GM12878 (cell line): ENCODE data around the gene TNNT1. TPM values are rescaled to one million over a fixed set of nuclear protein-coding genes. Genes with fewer than 3 reads are reported as not detected.

Source experiments
- ATF2 ChIP-seq: IDR thresholded peaks from 2 replicates; pipeline ENCODE4 v1.6.1; 2012; ENCODE audit warnings: low read length, inconsistent platforms
- BCL11A ChIP-seq: IDR thresholded peaks from 2 replicates; pipeline ENCODE4 v1.6.1; 2011; ENCODE audit warnings: low read depth, low read length
- BRCA1 ChIP-seq: IDR thresholded peaks from 2 replicates; pipeline ENCODE4 v1.6.1; 2011; ENCODE audit warnings: low read depth, low read length, improper control_type of control experiment
- ELK1 ChIP-seq: IDR thresholded peaks from 2 replicates; pipeline ENCODE4 v1.6.1; 2012; ENCODE audit warnings: low read depth, low read length, improper control_type of control experiment
- FOS ChIP-seq: IDR thresholded peaks from 3 replicates; pipeline ENCODE4 v1.6.1; 2011; ENCODE audit warnings: borderline replicate concordance; ENCODE audit not compliant: insufficient read length; ENCODE audit errors: extremely low read depth
- MAX ChIP-seq: IDR thresholded peaks from 2 replicates; pipeline ENCODE4 v1.6.1; 2012; ENCODE audit warnings: low read depth, low read length, improper control_type of control experiment
- MXI1 ChIP-seq: fragments of 150-350 bp; IDR thresholded peaks from 2 replicates; pipeline ENCODE4 v1.6.1; 2011; ENCODE audit warnings: low read depth, mild to moderate bottlenecking, inconsistent platforms, low read length, improper control_type of control experiment
- NFYB ChIP-seq: IDR thresholded peaks from 2 replicates; pipeline ENCODE4 v1.6.1; 2011; ENCODE audit warnings: low read depth, mild to moderate bottlenecking, low read length, improper control_type of control experiment, moderate library complexity; ENCODE audit not compliant: insufficient read depth
- NR2F1 ChIP-seq: fragments of 450-650 bp; conservative IDR thresholded peaks from 2 replicates; pipeline ENCODE4 v1.6.1; 2017; ENCODE audit warnings: mild to moderate bottlenecking
- NRF1 ChIP-seq: conservative IDR thresholded peaks from 2 replicates; pipeline ENCODE4 v1.6.1; 2011; ENCODE audit warnings: mild to moderate bottlenecking, low read depth, low read length, improper control_type of control experiment
- PAX8 ChIP-seq: fragments of 450-650 bp; IDR thresholded peaks from 2 replicates; pipeline ENCODE4 v1.6.1; 2017; ENCODE audit warnings: mild to moderate bottlenecking, moderate library complexity
- PRDM15 ChIP-seq: fragments of 450-650 bp; formaldehyde crosslinking; IDR thresholded peaks from 2 replicates; pipeline ENCODE4 v1.4.0; 2020; ENCODE audit warnings: mild to moderate bottlenecking, moderate library complexity
- SREBF2 ChIP-seq: IDR thresholded peaks from 2 replicates; pipeline ENCODE4 v1.6.1; 2012; ENCODE audit warnings: mild to moderate bottlenecking, low read length
- ZNF592 ChIP-seq: fragments of 450-650 bp; IDR thresholded peaks from 2 replicates; pipeline ENCODE4 v1.6.1; 2017; ENCODE audit warnings: mild to moderate bottlenecking, moderate library complexity
- polyA plus RNA-seq, 11 experiments: library from polyadenylated mRNA; depleted of rRNA in 4 of 11; unstranded in 6 of 11; stranded (reverse) in 5 of 11; fragments of >200 nt; fragmentation: Nextera tagmentation in 4 of 11; fragmentation: Illumina TruSeq in 1 of 11; extraction: Ambion mirVana in 4 of 11; extraction: Trizol in 1 of 11; gene quantifications; 1 replicate in 1 of 11; 2 replicates in 10 of 11; pipeline versions ENCODE4 v1.2.1 to v1.2.3, GENCODE V29; 2011 to 2016; ENCODE audit warnings: inconsistent platforms in 2 of 11, missing spikeins in 2 of 11, low read depth in 1 of 11
- total RNA-seq, 4 experiments: library from RNA; depleted of rRNA in 3 of 4; stranded (reverse); fragments of >200 nt in 3 of 4; fragmentation: Illumina TruSeq in 1 of 4; extraction: Trizol in 1 of 4; gene quantifications; 2 replicates each; pipeline versions ENCODE4 v1.2.1 to v1.2.3, GENCODE V29; 2013 to 2021

Gene TNNT1
- total and polyA plus RNA-seq, 10 of the 15 experiments (the other 5 are each of a cell fraction or from before 2014, with no cell fraction given): 0.26 to 0.62 (median 0.37) TPM; not detected in 7

GRCh38 chr19:55117663-55118391, 31.2 kb downstream of the TNNT1 start (continued):
- TF ChIP-seq FOS (no peak), ATF2 (no peak), MXI1 (no peak; the same call in 1 of the 2 replicates), BCL11A (no peak), NRF1 (no peak), MAX (no peak), PRDM15 (CRISPR knock-in tag) (no peak), NFYB (peak; percentile 57; the same call in 1 of the 2 replicates), SREBF2 (no peak), PAX8 (no peak), BRCA1 (no peak), NR2F1 (0 out of 2 replicates have a peak, but pooled peaks have one; percentile 65), ZNF592 (no peak), ELK1 (peak; percentile 26; the same call in 1 of the 2 replicates)
